Measurements from ENCODE around the gene PLIN4.

PLIN4 gene

DNA sequence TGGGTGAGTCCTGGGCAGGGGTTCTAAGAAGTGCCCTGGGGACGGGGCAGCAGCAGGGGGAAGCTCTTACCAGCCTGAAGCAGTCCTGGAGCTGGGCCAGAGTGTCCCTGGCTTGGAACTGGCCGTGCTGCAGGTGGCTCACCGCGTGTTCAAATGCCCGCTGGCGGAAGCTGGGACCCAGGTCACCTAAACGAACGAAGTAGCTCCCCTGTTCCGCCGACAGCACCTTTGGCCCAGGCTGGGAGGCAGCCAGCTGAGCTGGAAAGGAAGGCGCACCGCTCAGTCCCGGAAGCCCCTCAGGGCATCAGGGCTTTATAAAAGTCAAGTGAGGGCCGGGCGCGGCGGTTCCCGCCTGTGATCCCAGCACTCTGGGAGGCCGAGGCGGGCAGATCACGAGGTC lies 9.6 kb downstream of the PLIN4 start:
- DNase-seq (ENCODE audit: low spot score), result no peak
- H3K4me3 ChIP-seq, result no peak overlapping the region
- TF ChIP-seq, protein P1, sequence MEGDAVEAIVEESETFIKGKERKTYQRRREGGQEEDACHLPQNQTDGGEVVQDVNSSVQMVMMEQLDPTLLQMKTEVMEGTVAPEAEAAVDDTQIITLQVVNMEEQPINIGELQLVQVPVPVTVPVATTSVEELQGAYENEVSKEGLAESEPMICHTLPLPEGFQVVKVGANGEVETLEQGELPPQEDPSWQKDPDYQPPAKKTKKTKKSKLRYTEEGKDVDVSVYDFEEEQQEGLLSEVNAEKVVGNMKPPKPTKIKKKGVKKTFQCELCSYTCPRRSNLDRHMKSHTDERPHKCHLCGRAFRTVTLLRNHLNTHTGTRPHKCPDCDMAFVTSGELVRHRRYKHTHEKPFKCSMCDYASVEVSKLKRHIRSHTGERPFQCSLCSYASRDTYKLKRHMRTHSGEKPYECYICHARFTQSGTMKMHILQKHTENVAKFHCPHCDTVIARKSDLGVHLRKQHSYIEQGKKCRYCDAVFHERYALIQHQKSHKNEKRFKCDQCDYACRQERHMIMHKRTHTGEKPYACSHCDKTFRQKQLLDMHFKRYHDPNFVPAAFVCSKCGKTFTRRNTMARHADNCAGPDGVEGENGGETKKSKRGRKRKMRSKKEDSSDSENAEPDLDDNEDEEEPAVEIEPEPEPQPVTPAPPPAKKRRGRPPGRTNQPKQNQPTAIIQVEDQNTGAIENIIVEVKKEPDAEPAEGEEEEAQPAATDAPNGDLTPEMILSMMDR (IDR thresholded peaks at IDR 0.05), result no peak
- no peak overlapping the region for H3K27ac ChIP-seq

DNA sequence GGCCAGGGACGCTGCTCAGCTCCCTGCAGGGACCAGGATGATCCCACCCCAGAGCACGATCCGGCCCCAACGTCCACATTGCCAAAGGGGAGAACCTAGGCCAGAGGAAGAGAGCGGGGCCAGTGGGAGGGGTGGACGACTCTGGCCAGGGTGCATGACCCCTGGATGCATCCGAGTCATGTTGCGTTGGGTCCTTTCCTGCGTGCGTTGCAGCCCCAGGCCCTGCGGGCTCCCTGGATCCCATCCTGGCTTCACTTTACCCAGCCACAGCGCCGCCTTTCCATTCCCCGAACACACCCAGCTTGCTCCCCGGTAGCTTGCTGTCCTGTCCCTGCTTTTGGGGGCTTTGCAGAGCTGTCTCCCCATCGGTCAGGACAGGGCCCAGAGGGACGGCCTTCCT lies 10.5 kb downstream of the PLIN4 start:
- Histone ChIP-seq H3K4me3 (no peak overlapping the region), H3K27ac (no peak overlapping the region)
- DNase-seq (ENCODE audit: low spot score), result no peak
- TF ChIP-seq, protein P1 (IDR thresholded peaks at IDR 0.05), result no peak

DNA sequence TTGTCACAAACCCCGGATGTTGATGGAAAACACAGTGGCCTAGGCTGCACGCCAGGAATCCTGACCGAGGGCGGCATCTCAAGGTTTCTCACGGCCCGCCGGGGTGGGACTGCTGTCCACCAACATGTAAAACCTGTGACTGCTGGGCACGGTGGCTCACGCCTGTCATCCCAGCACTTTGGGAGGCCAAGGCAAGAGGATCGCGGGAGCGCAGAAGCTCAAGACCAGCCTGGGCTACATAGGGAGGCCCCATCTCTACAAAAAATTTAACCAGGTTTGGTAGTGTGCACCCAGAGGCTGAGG lies 11.2 kb downstream of the PLIN4 start:
- H3K4me3 ChIP-seq, result no peak overlapping the region
- no peak overlapping the region for H3K27ac ChIP-seq
- TF ChIP-seq, protein P1 (IDR thresholded peaks at IDR 0.05), result no peak
- no peak for DNase-seq (ENCODE audit: low spot score)

DNA sequence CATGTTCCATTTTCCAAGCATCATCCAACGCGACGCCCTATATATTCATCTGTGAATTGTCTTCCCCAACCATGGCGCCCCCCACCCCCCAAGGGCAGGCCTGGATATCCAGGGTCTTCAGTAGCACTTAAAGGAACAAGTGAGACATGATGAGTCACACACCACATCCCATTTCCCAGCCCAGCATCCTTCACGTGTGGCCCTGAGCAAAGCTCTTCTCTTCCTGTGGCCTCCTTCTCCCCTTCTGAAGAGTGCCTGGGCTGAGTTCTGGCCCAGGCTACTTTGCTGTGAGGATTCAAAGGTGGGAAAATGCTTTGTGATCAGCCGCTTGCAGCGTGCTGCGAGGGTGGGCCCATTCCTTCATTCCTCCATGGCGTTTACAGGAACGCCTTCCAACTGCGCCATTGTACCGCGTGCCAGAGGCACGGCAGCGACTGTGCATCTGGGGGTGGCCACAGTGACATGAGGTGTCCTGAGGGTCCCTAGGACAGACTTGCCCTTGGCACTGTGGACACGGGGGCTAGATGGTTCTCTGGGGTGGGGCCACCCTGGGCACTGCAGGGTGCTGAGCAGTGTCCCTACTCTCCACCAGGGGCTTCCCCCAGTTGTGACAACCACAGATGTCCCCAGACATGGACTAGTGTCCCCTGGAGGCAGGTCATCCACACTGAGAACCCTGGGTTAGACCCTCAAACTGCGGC lies 11.7 kb downstream of the PLIN4 start:
- no peak for DNase-seq (ENCODE audit: low spot score)
- no peak overlapping the region for H3K27ac ChIP-seq
- TF ChIP-seq, protein P1 (IDR thresholded peaks at IDR 0.05), result no peak

DNA sequence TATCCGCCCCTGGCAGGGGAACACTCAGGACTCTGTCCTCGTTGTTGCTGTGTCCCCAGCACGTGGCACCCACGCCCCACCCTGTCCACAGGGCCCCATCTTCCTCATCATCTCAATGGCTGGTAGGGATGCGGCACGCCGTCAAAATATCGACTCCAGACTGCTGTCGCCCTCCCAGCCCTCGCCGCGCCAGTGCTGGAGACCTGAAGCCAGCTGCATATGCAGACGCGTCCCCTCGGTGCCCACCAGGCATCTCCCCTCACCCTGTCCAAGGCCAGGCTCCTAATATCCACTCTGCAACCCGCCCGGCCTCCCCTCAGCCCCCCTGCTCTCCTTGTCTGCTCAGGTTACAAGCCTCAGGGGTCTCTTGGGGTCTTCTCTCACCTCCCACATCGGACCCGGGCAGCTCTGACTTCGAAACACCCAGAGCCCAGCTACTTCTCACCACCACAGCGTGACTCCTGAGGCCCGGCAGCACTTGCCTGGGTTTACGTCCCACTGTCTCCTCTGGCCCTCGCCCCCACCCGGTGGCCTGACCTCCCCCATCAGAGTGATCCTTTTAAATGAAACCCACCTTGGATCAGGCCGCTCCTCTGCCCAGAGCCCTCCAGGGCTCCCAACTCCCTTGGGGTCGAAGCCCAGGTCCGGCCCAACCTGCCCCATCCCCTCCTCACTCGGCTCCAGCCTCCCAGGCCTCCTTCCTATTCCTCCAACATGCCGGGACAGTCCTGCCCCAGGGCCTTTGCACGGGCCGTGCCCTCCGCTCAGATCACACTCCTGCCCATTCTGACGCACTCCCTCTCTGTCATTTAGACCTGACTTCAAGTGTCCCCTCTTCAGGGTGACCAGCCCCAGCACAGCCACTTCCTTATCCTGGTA lies 12.5 kb downstream of the PLIN4 start:
- no peak overlapping the region for H3K27ac ChIP-seq

More for the DNA sequence above, 11.7 kb downstream of the PLIN4 start:
- no peak overlapping the region for H3K4me3 ChIP-seq

DNA sequence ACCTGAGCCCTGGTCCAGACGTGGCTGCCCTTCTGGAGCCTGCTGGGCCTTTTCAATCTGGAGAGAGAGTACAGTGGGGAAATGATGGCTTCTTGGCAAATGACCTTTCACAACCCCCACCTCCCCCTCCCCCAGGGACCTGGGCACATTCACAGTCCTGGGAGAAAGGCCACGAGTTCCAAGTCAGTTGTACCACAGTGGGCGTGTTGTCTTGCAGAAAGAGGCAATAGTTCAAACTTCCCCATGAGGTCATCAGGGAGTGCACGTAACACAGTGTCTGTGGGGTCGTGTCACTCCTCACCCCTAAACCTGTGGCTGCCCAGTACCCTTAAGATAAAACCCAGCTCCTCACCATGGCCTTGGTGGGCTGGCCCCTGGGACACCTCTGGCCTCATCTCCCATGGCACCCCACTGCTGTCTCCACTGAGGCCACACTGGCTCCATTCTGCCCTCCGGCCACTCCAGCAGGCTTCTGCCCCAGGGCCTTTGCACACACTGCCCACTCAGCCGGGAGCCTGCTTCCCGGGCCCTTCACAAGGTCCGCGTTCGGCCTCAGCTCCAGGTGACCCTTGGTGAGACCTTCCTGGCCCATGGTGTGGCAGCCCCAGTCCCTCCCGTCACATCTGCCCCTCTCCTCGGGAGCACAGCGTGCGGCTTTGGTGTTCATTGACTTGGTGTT lies 13.3 kb downstream of the PLIN4 start:
- TF ChIP-seq, protein P1 (IDR thresholded peaks at IDR 0.05), result no peak
- H3K27ac ChIP-seq, result no peak overlapping the region
- no peak overlapping the region for H3K4me3 ChIP-seq
- no peak for DNase-seq (ENCODE audit: low spot score)

More for the DNA sequence above, 12.5 kb downstream of the PLIN4 start:
- DNase-seq (ENCODE audit: low spot score), result no peak
- no peak overlapping the region for H3K4me3 ChIP-seq
- TF ChIP-seq, protein P1 (IDR thresholded peaks at IDR 0.05), result no peak

Measured in coronary artery (tissue), 2 donors.